Thoracic aorta (tissue), 2 donors: Measurements from ENCODE around the gene TKT. TPM values are rescaled to one million over a fixed set of nuclear protein-coding genes. Genes with fewer than 3 reads are reported as not detected.
A peak's percentile ranks its signal among the peaks of the same experiment; 100 is the strongest.

Experiments
- ATAC-seq: fragments of 150-250 bp; one replicate; pipeline ENCODE4 v1.8.0; 2017; ENCODE audit warnings: low read depth; ENCODE audit not compliant: insufficient number of reproducible peaks, low FRiP score
- DNase-seq: peaks from one replicate; pipeline ENCODE4 v3.0.0-alpha.2; 2020; ENCODE audit warnings: low spot score
- H3K27ac ChIP-seq, 2 donors: fragments of 200-600 bp; sonication (generic); 1 replicate in 1 of 2; 2 replicates in 1 of 2; pipeline ENCODE4 v1.5.1; 2016; ENCODE audit warnings: mild to moderate bottlenecking in 2 of 2, moderate library complexity in 2 of 2
- H3K27me3 ChIP-seq: fragments of 200-600 bp; sonication (generic); replicated peaks from 2 replicates; pipeline ENCODE4 v1.6.0; 2016; ENCODE audit warnings: mild to moderate bottlenecking; ENCODE audit not compliant: insufficient read depth
- H3K36me3 ChIP-seq: fragments of 200-600 bp; sonication (generic); one replicate; pipeline ENCODE4 v1.5.1; 2016
- H3K4me1 ChIP-seq, 2 donors: fragments of 200-600 bp; sonication (generic); 1 replicate in 1 of 2; 2 replicates in 1 of 2; pipeline versions ENCODE4 v1.5.1 to v1.6.0; 2016; ENCODE audit warnings: low read depth in 2 of 2, mild to moderate bottlenecking in 1 of 2; ENCODE audit not compliant: control insufficient read depth in 1 of 2
- H3K4me3 ChIP-seq: fragments of 200-600 bp; sonication (generic); 2 replicates; pipeline ENCODE4 v1.5.1; 2016; ENCODE audit warnings: mild to moderate bottlenecking
- H3K9me3 ChIP-seq: fragments of 200-600 bp; sonication (generic); 2 replicates; pipeline ENCODE4 v1.5.1; 2016
- CTCF ChIP-seq: fragments of 200-600 bp; sonication (generic); IDR thresholded peaks from one replicate; pipeline ENCODE4 v1.5.1; 2019; ENCODE audit warnings: antibody characterized with exemption
- total RNA-seq, 2 donors: library from RNA; depleted of rRNA; stranded (reverse); fragments of >200 nt; gene quantifications; one replicate each; pipeline versions ENCODE4 v1.1.0 to v1.2.3, GENCODE V29; 2016

The TKT gene
- total RNA-seq, 2 donors from 2014 or later: 138 to 240 TPM

- DNase-seq: no peak
- TF ChIP-seq CTCF: no peak
- Histone ChIP-seq H3K4me3 (no peak overlapping the region), H3K4me1 (peaks cover 34 to 49% of the 10 kb centered on the region in 2 donors), H3K36me3 (peaks cover 50% of the 10 kb centered on the region), H3K27me3 (no peaks in the 10 kb centered on the region), H3K9me3 (no peaks in the 10 kb centered on the region), H3K27ac (peak overlapping the region in 1 of 2 donors; percentile 81)
- ATAC-seq: no peak
These were observed 16.9 kb downstream of the TKT start for GRCh38 chr3:53238886-53239285.

DNA sequence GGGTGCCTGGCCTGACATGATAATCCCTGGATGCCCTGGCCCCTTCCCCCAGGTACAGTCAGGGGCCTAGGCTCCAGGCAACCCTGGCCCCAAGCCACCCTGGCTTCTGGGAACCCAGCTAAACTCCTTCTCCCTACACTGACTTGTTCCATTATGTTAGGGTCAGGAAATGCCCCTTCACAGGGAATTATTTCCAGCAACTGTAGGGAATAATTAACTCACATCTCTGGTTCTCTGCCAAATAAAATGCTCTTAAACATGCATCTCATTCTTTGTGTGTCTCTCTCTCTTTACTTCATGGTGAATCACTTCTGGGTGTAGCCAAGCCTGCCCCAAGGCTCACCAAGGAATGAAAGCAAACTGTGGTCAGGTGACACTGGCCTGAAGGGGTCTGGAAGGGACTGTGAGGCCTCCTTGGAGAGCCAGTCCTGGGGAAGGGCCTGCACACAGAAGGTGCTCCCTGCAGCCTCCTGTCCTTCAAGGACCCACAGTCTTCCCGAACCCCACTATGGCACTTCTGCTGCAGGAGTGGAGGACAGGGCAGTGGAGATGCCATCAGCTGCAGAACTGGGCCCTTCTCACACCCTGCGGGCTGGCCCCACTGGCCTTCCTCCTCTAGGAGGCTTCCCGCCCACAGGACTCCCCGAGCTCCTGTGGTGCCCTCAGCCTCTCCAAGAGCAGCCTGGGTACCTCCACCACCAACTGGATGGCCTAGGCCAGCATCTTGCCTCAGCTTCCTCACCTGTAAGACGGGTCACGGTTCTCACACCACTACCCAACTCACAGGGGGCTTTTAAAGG lies 17.6 kb downstream of the TKT start:
- ATAC-seq: peak; percentile 6
- Histone ChIP-seq H3K4me1 (peaks cover 28 to 43% of the 10 kb centered on the region in 2 donors), H3K9me3 (no peaks in the 10 kb centered on the region), H3K36me3 (peaks cover 57% of the 10 kb centered on the region), H3K27me3 (no peaks in the 10 kb centered on the region), H3K4me3 (no peak overlapping the region), H3K27ac (peak overlapping the region in 1 of 2 donors; percentile 81)
- no peak for DNase-seq
- no peak for TF ChIP-seq CTCF

GRCh38 chr3:53236112-53236841 lies 19.5 kb downstream of the TKT start:
- Histone ChIP-seq H3K27ac (peak overlapping the region; percentile 67 to 81), H3K27me3 (no peaks in the 10 kb centered on the region), H3K4me1 (peaks cover 23 to 35% of the 10 kb centered on the region in 2 donors), H3K36me3 (peaks cover 67% of the 10 kb centered on the region), H3K4me3 (no peak overlapping the region), H3K9me3 (no peaks in the 10 kb centered on the region)
- DNase-seq: no peak
- no peak for TF ChIP-seq CTCF
- no peak for ATAC-seq

- no peak for TF ChIP-seq CTCF
- H3K27ac ChIP-seq: peak overlapping the region; percentile 67 to 81
- H3K27me3 ChIP-seq: no peaks in the 10 kb centered on the region
- peaks cover 67% of the 10 kb centered on the region for H3K36me3 ChIP-seq
- H3K4me1 ChIP-seq: peaks cover 23 to 35% of the 10 kb centered on the region in 2 donors
- DNase-seq (no peak), ATAC-seq (no peak)
- H3K4me3 ChIP-seq: no peak overlapping the region
- no peaks in the 10 kb centered on the region for H3K9me3 ChIP-seq
These were observed 20.3 kb downstream of the TKT start for GRCh38 chr3:53235545-53235944.

GRCh38 chr3:53234841-53235232 lies 21.0 kb downstream of the TKT start:
- Histone ChIP-seq H3K4me1 (peaks cover 23 to 35% of the 10 kb centered on the region in 2 donors), H3K27me3 (no peaks in the 10 kb centered on the region), H3K36me3 (peaks cover 68% of the 10 kb centered on the region), H3K9me3 (no peaks in the 10 kb centered on the region), H3K4me3 (no peak overlapping the region), H3K27ac (peak overlapping the region in 1 of 2 donors; percentile 27)
- DNase-seq (no peak), ATAC-seq (no peak)
- TF ChIP-seq CTCF: no peak
